OCI-LY3 (cell line): ENCODE measurements around the gene GPR3.

Source experiments
- H2AFZ ChIP-seq: fragments of 200-600, 300-600 bp; shearing (Covaris generic); 2 replicates; pipeline ENCODE4 v1.6.0; 2014; ENCODE audit warnings: antibody characterized with exemption, low read depth, low read length
- H3K27ac ChIP-seq: fragments of 200-600, 300-600 bp; sonication (generic); 2 replicates; pipeline ENCODE4 v1.5.1; 2014; ENCODE audit warnings: mild to moderate bottlenecking, low read length, moderate library complexity, mixed read lengths
- H3K27me3 ChIP-seq: fragments of 200-600, 300-600 bp; sonication (generic); 2 replicates; pipeline ENCODE4 v1.6.1; 2014; ENCODE audit warnings: low read depth, low read length, mixed read lengths
- H3K36me3 ChIP-seq: fragments of 200-600, 300-600 bp; sonication (generic); replicated peaks from 2 replicates; pipeline ENCODE3; 2014; ENCODE audit warnings: low read depth, low read length, mixed read lengths
- H3K4me1 ChIP-seq: fragments of 300-600, 200-600 bp; sonication (generic); 2 replicates; pipeline ENCODE4 v1.6.1; 2014; ENCODE audit warnings: low read length, mixed read lengths
- H3K4me2 ChIP-seq: fragments of 200-600, 300-600 bp; sonication (generic); 2 replicates; pipeline ENCODE4 v1.6.1; 2014; ENCODE audit warnings: low read length, mixed read lengths
- H3K4me3 ChIP-seq: fragments of 300-600, 200-600 bp; sonication (generic); 2 replicates; pipeline ENCODE4 v1.5.1; 2014; ENCODE audit warnings: antibody characterized with exemption, mild to moderate bottlenecking, low read length, moderate library complexity
- H3K79me2 ChIP-seq: fragments of 300-600, 200-600 bp; shearing (Covaris generic); 2 replicates; pipeline ENCODE4 v1.6.1; 2014; ENCODE audit warnings: mild to moderate bottlenecking, low read length, mixed read lengths
- H3K9ac ChIP-seq: fragments of 300-600, 200-600 bp; shearing (Covaris generic); 2 replicates; pipeline ENCODE4 v1.6.0; 2014; ENCODE audit warnings: mild to moderate bottlenecking, low read length, moderate library complexity
- H3K9me3 ChIP-seq: fragments of 200-600, 300-600 bp; shearing (Covaris generic); 2 replicates; pipeline ENCODE4 v1.6.1; 2014; ENCODE audit warnings: low read length, mixed read lengths; ENCODE audit not compliant: insufficient read depth
- H4K20me1 ChIP-seq: fragments of 200-600, 300-600 bp; sonication (generic); 2 replicates; pipeline ENCODE4 v1.6.1; 2016; ENCODE audit warnings: low read length, mixed read lengths; ENCODE audit not compliant: insufficient read depth
- EZH2phosphoT487 ChIP-seq: fragments of 200-600 bp; shearing (Covaris generic); IDR thresholded peaks from 2 replicates; pipeline ENCODE4 v1.6.1; 2018; ENCODE audit warnings: antibody characterized with exemption, mixed run types, low read depth
- TF ChIP-seq, protein P1 (sequence below): fragments of 200-600, 300-600 bp; sonication (generic); IDR thresholded peaks from 2 replicates; pipeline ENCODE4 v1.5.1; 2014; ENCODE audit warnings: antibody characterized with exemption, low read length, low read depth

The GPR3 gene

DNA sequence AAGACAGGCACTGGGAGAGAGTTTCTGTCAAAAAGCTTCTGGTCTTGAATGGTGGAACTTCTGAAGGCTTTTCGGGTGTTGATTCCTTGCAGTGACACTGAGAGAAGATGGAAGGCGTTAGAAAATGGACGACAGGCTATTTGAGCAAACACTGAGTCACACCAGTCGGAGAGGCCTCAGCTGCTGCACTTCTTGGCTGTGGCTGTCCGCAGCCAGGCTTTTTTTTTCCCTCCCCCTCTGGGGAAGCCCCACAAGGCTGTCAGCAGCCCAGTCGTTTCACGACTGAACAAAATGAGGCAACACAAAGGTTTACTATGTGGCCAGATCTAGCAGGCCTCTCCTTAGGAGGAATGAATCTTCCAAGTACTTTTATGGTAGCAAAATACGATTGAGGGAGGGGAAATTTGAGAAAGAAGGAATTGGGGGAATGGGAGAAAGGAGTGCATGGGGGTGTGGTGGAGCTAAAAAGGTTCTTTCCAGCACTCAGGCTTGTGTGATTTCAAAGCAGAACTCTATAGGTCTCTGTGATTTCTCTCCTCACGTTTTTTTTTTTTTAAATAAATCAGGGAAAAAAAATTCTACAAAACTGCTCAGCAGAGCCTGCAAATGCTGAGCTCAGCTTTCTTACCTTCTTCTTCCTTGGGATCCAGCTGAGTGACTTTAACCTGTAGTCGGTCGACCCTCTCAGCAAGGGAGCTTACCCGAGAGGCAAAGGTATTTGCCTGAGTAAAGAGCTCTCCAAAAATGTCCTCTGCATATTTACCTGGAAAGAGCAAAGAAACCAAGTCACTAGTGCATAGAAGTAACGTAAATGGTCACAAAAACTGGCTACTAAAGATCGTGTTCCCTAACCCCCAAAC lies 26.1 kb downstream of the GPR3 start:
- Histone ChIP-seq H3K4me1 (peaks cover 46% of the 10 kb centered on the region), H3K9ac (peak overlapping the region; percentile 63), H3K27me3 (no peaks in the 10 kb centered on the region), H2AFZ (no peak overlapping the region), H3K79me2 (peaks cover 5% of the 10 kb centered on the region; the same call in 1 of the 2 replicates), H4K20me1 (no peaks in the 10 kb centered on the region), H3K9me3 (no peaks in the 10 kb centered on the region), H3K4me2 (peak overlapping the region; percentile 89), H3K27ac (peak overlapping the region; percentile 93), H3K4me3 (peak overlapping the region; percentile 64), H3K36me3 (peaks cover 23% of the 10 kb centered on the region)
- TF ChIP-seq, protein P1, sequence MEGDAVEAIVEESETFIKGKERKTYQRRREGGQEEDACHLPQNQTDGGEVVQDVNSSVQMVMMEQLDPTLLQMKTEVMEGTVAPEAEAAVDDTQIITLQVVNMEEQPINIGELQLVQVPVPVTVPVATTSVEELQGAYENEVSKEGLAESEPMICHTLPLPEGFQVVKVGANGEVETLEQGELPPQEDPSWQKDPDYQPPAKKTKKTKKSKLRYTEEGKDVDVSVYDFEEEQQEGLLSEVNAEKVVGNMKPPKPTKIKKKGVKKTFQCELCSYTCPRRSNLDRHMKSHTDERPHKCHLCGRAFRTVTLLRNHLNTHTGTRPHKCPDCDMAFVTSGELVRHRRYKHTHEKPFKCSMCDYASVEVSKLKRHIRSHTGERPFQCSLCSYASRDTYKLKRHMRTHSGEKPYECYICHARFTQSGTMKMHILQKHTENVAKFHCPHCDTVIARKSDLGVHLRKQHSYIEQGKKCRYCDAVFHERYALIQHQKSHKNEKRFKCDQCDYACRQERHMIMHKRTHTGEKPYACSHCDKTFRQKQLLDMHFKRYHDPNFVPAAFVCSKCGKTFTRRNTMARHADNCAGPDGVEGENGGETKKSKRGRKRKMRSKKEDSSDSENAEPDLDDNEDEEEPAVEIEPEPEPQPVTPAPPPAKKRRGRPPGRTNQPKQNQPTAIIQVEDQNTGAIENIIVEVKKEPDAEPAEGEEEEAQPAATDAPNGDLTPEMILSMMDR: no peak
- no peak for TF ChIP-seq EZH2phosphoT487

DNA sequence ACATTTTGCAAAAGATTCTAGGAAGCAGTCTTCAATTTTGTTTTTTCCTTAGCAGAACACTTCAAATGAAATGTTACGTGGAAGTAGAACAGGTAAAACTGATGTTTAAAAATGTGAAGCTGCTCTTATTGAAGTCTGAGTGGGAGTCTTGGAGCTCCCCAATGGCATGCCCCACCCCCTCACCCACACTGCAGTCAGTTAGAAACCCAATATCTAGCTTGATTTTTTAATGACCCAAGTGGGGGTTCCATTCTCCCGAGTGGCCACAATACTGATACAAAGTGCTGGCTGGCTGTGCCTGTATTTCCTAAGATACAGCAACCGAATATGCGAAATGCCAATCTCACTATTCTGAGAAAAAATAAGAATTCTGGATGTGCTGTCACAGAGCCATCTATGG lies 31.3 kb downstream of the GPR3 start:
- Histone ChIP-seq H3K9me3 (no peaks in the 10 kb centered on the region), H3K36me3 (peaks cover 6% of the 10 kb centered on the region), H3K27ac (no peak overlapping the region), H3K4me1 (peaks cover 38% of the 10 kb centered on the region), H4K20me1 (0 out of 2 replicates have a peak, but pooled peaks cover 14% of the 10 kb centered on the region), H3K4me3 (no peak overlapping the region), H3K27me3 (no peaks in the 10 kb centered on the region), H3K79me2 (peaks cover 5% of the 10 kb centered on the region; the same call in 1 of the 2 replicates), H2AFZ (no peak overlapping the region), H3K9ac (no peak overlapping the region), H3K4me2 (no peak overlapping the region)
- TF ChIP-seq, protein P1: no peak
- TF ChIP-seq EZH2phosphoT487: no peak

DNA sequence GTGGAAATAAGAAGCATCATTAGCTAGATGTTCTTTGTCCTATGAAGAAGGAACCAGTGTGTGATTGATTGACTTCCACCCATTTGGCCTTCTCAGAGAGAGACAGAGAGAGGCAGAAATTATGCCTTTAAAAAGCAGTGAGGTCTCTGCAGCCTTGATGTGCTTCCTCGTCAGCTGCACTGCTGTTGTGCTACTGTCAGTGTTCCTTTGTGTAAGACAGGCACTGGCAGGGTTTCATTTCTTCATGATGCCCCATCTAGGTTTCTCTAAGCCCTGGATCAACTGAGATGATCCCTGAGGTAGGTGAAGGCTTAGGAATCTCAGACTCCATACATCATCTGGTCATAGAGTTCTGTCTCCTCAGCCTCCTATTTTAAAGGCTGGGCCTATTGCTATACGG lies 34.9 kb downstream of the GPR3 start:
- Histone ChIP-seq H3K79me2 (peaks cover 5% of the 10 kb centered on the region), H3K36me3 (peaks cover 6% of the 10 kb centered on the region), H3K27me3 (no peaks in the 10 kb centered on the region), H3K9me3 (no peaks in the 10 kb centered on the region), H3K9ac (no peak overlapping the region), H2AFZ (no peak overlapping the region), H4K20me1 (peaks cover 27% of the 10 kb centered on the region), H3K4me3 (no peak overlapping the region), H3K4me1 (peaks cover 30% of the 10 kb centered on the region), H3K27ac (no peak overlapping the region), H3K4me2 (peak overlapping the region; percentile 37)
- no peak for TF ChIP-seq EZH2phosphoT487

DNA sequence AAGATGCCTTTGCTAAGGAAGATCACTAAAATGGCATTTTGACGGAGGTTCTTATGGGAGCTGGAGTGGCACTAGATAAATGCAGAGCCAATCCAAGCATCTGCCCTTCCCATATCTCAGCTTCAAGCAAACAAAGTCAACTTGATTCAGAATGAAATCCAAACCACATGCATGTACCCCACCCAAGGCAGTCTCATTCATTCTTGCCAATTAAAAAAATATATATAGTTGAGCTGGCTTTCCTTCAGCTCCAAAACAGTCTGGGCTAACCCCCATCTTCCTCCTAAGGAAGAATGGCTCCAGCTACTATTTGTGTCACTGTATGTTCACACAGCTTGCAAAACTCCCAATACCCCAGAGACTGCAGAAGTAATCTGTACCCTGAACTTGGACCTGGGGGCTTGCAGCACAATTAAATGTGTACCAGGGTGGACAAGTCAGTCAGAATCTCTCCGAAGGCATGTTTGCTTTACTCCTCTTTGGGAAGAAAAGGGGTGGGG lies 35.4 kb downstream of the GPR3 start:
- Histone ChIP-seq H2AFZ (no peak overlapping the region), H3K4me3 (no peak overlapping the region), H3K4me2 (0 out of 2 replicates have a peak overlapping the region, but pooled peaks have one; percentile 37), H4K20me1 (peaks cover 27% of the 10 kb centered on the region), H3K79me2 (peaks cover 5% of the 10 kb centered on the region), H3K9me3 (no peaks in the 10 kb centered on the region), H3K27ac (no peak overlapping the region), H3K4me1 (peaks cover 30% of the 10 kb centered on the region), H3K36me3 (peaks cover 6% of the 10 kb centered on the region), H3K9ac (no peak overlapping the region), H3K27me3 (no peaks in the 10 kb centered on the region)
- no peak for TF ChIP-seq EZH2phosphoT487
- TF ChIP-seq, protein P1: no peak
